ENCODE results near the gene ENOPH1.
"Not testable (repeated sequence)": the region's sequence is repeated elsewhere in the genome, so short reads cannot be mapped to it uniquely, and the experiment has no call there.

ENOPH1 gene

DNA sequence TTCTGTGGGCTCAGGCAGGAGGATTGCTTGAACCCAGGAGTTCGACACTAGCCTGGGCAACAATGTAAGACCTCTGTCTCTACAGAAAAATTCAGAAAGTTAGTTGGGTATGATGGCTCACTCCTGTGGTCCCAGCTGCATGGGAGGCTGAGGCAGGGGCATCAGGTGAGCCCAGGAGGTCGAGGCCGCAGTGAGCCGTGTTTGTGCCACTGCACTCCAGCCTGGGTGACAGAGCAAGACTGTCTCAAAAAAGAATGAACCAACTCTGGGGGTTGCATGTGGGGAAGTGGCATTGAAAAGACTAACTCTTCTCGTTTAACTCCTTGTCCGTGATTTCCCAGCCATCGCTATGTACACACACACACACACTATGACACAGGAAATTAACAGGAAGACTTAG, 26.9 kb downstream of the ENOPH1 start:
- no peak for DNase-seq (ENCODE audit: extremely low read depth, low read depth)
- TF ChIP-seq, protein P1, sequence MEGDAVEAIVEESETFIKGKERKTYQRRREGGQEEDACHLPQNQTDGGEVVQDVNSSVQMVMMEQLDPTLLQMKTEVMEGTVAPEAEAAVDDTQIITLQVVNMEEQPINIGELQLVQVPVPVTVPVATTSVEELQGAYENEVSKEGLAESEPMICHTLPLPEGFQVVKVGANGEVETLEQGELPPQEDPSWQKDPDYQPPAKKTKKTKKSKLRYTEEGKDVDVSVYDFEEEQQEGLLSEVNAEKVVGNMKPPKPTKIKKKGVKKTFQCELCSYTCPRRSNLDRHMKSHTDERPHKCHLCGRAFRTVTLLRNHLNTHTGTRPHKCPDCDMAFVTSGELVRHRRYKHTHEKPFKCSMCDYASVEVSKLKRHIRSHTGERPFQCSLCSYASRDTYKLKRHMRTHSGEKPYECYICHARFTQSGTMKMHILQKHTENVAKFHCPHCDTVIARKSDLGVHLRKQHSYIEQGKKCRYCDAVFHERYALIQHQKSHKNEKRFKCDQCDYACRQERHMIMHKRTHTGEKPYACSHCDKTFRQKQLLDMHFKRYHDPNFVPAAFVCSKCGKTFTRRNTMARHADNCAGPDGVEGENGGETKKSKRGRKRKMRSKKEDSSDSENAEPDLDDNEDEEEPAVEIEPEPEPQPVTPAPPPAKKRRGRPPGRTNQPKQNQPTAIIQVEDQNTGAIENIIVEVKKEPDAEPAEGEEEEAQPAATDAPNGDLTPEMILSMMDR (IDR thresholded peaks at IDR 0.05; ENCODE audit: low read depth, low read length), result no peak

GRCh38 chr4:82458729-82459128, 28.3 kb downstream of the ENOPH1 start:
- DNase-seq (ENCODE audit: extremely low read depth, low read depth), result no peak
- TF ChIP-seq, protein P1 (IDR thresholded peaks at IDR 0.05; ENCODE audit: low read depth, low read length), result no peak

GRCh38 chr4:82461710-82462109, 31.3 kb downstream of the ENOPH1 start:
- DNase-seq (ENCODE audit: extremely low read depth, low read depth), result no peak
- TF ChIP-seq, protein P1 (IDR thresholded peaks at IDR 0.05; ENCODE audit: low read depth, low read length), result no peak

- TF ChIP-seq, protein P1 (IDR thresholded peaks at IDR 0.05; ENCODE audit: low read depth, low read length), result peak; percentile 74
- peak; percentile 75 for DNase-seq (ENCODE audit: extremely low read depth, low read depth)
These were observed 32.0 kb downstream of the ENOPH1 start for GRCh38 chr4:82462415-82462831.

DNA sequence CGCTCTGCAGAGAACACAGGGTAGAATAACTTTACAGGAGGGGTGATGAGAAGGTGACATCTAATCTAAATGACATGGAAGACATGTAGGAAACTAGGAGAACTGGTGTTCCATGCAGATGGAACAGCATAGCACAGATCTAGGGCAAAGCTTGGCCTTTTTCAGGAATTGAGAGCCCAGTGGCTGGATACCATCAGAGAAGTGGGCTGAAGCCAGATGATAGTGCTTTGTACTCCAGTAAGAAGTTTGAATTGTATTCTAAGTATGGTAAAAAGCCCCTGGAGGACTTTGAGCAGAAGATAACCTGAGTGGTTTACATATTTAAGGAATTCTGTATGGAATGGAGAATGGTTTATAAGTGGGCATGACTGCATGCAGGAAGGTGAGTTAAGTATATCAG, 32.8 kb downstream of the ENOPH1 start:
- TF ChIP-seq, protein P1 (IDR thresholded peaks at IDR 0.05; ENCODE audit: low read depth, low read length), result no peak
- no peak for DNase-seq (ENCODE audit: extremely low read depth, low read depth)

GRCh38 chr4:82467471-82467870, 37.1 kb downstream of the ENOPH1 start:
- TF ChIP-seq, protein P1 (IDR thresholded peaks at IDR 0.05; ENCODE audit: low read depth, low read length), result no peak
- no peak for DNase-seq (ENCODE audit: extremely low read depth, low read depth)

- TF ChIP-seq, protein P1 (IDR thresholded peaks at IDR 0.05; ENCODE audit: low read depth, low read length), result no peak; the same call in 1 of the 2 replicates
- peak; percentile 4 for DNase-seq (ENCODE audit: extremely low read depth, low read depth)
These were observed 39.5 kb downstream of the ENOPH1 start for GRCh38 chr4:82469791-82470345.

DNA sequence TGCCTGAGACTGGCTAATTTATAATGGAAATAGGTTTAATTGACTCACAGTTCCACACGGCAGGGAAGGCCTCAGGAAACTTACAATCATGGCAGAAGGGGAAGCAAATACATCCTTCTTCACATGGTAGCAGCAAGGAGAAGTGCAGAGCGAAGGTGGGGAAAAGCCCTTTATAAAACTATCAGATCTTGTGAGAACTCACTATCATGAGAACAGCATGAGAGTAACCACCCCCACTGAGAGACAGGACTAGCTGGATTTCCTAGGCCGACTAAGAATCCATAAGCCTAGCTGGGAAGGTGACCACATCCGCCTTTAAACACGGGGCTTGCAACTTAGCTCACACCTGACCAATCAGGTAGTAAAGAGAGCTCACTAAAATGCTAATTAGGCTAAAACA, 42.7 kb downstream of the ENOPH1 start:
- not testable (repeated sequence) for DNase-seq (ENCODE audit: extremely low read depth, low read depth)

Data from AG09319 (cell line).